ENCODE results near the gene TROAP. TPM values are rescaled to one million over a fixed set of nuclear protein-coding genes. Genes with fewer than 3 reads are reported as not detected.
"Not testable (repeated sequence)": the region's sequence is repeated elsewhere in the genome, so short reads cannot be mapped to it uniquely, and the experiment has no call there.

The TROAP gene
- total RNA-seq, 1 donor from 2014 or later: not detected

DNA sequence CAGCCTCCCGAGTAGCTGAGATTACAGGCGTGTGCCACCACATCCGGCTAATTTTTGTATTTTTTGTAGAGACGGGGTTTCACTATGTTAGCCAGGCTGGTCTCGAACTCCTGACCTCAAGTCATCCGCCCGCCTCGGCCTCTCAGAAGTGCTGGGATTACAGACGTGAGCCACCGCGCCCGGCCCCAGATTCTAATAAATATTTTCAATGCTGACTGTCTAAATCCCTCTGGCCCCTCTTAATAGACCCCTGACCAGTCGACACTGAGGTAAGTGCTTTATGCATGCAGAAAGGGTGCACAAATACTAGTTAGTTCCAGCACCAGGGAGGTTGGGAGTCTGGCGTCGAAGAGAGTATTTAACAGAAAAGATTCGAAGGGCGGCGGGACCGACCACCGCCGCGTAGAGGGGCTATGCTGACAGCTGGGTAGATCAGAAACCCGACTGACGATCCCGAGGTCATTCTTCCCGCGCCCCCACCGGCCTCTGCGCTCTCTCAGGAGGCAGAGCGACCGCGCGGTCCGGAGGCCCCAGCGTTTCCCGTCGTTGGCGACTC, 43.1 kb downstream of the TROAP start:
- DNase-seq (ENCODE audit: low spot score): no peak

DNA sequence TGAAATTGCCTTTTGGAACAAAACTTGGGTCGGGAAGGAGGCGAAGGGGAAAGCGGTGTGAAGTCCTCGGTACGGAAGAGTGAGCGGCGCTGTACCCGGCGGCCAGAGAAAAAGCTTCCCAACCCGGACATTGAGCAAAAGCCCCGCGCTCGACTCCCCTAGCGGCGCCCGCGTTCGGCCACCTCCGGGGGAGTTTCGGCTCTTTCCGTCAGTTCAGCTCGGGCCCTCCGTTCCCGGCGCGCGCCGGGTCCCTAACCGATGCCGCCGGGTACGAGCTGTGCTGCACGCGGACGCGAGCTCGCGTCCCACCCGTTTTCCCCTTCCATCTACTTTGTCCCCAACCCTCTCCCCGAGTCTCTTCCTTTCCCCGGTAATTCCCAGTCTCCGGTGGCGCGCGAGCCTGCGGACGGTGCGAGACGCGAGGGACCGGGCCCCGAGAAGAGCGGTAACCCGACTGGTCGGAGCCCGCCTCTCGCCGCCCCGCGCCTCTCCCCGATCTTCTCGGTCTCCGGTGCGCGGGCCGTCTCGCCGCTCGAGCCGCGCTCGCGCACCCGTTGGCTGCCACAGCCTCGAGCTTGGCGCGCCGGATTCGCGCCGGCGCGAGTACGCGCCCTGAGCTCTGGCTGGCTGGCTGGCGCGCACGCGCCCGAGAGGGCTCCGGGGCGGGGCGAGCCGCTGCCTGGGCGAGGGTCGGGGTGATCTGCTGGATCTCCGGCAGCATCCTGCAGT, 43.8 kb downstream of the TROAP start:
- peak; percentile 98 for DNase-seq (ENCODE audit: low spot score)

DNA sequence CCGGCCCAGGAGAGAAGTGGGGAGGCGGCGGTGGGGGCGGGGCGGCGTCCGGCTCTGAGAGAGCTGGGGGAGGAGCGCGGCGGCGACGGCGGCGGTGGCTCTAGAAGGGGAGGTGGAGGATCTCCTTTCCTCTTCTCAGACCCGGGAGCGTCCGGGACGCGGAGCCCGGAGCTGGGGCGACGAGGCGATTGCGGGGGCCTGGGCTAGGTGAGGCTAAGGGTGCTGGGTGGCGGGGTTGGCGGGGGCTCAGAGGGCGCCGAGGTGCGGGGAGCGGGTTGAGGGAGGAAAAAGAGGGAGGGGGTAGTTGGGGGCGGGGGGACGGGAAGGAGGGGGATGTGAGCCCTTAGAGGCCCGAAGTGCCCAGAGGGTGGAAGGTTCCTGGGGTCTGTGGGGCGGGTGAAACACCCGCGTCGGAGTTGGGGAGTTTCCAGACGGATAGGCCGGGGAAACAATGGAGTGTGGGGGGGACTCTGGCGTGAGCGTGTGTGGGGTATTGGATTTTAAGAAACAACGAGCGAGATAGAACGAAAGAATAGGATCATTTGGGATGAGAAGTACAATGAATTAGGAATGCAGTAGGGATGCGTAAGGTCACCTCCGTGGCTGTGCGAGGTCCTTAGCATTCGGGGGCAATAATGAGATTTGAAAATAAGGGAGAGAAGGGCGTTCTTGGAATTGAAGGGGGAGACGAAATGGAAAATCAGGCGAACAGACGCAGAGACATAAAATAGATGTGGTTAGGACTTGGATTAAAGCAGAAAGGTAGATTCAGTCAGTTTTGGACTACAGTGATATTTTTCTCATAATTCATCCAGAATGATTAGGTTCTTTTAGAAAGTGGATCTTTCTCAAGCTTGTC, 44.6 kb downstream of the TROAP start, which contains the start of gene SPATS2:
Gene SPATS2 (plus strand): TSS at position 82 of the 859 bp plus-strand sequence. CDS start 93,551 bp downstream, outside the sequence.
- no peak for DNase-seq (ENCODE audit: low spot score)

DNA sequence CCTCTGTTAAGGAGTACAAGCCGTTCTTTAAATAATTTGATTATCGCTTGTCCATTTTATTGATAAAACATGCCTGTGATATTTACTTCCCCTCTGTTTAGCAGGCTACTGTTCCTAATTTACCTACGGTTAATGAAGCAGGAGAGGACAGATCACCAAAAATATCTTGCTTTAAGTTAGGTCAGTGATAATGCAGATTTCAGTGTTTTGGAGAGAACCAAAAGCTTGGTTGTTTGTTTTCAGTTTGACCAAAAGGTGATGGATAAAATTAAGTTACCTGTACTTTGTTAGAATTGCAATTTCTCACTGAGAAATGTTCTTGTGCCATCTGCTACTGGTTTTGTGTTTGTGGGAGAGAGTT, 45.2 kb downstream of the TROAP start:
- DNase-seq (ENCODE audit: low spot score): no peak

DNA sequence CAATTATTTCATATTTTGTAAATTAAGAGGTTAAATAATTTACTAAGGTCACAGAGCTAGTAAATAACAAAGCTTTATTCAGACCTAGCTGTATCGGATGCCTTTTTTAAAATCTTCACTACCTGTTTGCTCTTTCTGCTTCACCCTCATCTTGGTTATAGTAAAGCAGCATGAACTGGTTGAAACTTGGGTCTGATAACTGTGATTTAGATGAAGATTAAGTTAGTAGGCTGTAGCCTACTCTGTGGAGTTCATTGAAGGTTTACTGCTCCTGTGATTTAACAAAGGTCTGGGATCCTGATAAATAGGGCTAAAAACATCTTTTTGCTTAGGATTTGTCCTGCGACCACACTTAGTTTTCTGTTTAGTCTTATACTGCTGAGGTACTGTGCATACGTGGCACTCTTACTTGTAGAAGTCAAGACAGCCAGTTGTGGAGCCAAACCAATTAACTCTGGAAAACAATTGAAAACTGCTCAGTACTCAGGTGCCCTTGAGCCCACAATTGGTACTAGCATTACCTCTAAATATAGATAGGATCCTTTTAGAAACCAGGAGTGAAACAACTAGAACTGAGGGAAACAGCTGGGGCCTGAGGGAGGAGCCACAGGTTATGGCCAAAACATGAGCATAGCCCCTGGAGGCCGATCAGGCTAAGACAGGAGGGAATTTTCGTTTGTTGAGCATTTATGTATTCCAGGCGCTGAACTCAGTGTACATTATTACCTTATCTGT, 46.5 kb downstream of the TROAP start:
- DNase-seq (ENCODE audit: low spot score): no peak

DNA sequence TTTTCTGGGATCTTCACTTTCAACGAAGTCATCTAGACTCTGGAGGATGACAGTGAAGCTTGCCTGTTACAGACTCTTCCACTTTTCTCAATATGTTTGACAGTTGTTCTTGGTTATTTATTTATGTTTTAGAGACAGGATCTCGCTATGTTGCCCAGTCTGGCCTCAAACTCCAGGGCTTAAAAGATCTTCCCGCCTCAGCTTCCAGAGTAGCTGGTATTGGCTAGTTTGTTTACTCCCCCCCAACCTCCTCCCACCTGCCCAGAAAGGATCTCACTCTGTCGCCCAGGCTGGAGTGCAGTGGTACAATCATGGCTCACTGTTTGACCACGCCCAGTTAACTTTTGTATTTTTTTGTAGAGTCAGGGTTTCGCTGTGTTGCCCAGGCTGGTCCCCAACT, 47.5 kb downstream of the TROAP start:
- no peak for DNase-seq (ENCODE audit: low spot score)

DNA sequence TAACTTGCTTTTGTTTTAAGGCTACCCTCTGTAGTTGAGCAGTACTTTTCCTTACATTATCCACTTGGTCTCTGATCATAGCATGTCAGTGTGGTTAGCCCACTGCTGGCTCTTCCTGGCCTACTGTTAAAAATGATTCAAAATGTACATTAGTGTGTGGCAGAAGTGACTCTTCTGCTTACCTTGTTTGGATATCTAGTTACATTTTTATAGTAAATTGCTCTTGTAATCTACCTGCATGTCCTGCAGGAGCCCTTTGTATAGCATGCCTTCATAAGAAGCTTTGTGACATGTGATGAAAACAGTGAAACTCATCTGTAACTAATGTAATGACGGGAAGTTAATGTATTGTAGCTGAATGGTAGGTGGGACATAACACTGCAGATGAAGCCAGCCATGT, 52.4 kb downstream of the TROAP start:
- DNase-seq (ENCODE audit: low spot score): no peak

DNA sequence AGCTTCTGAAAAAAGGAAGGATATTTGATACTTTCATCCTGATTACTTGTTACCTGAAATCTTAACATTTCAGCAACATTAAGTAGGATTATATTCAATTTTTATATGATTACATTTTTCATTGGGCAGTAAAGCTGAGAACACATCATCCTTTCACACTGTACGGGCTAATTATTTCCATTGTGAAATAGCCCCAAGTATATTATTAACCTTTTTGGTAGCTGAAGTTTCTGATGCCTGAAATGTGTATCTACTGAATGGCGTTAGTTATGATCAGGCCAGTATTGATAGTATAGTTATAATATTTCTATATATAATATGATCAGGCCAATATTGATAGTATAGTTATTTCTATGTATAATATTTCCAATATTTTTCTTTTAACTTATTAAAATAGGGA, 54.3 kb downstream of the TROAP start:
- no peak for DNase-seq (ENCODE audit: low spot score)

DNA sequence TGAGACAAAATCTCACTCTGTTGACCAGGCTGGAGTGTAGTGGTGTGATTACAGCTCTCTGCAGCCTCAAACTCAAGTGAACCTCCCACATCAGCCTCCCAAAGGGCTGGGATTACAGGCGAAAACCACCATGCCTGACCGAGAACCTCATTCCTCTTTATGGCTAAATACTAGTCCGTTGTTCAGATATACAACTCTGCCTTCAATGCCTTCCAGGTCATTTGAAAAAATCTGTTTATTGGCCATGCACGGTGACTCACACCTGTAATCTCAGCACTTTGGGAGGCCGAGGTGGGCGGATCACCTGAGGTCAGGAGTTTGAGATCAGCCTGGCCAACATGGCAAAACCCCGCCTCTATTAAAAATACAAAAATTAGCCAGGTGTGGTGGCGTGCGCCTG, 57.1 kb downstream of the TROAP start:
- not testable (repeated sequence) for DNase-seq (ENCODE audit: low spot score)

Other genes with a start within 250 kb of the TROAP start
- gene DHH, start 228.5 kb upstream of the TROAP start, total RNA-seq: 1.5 TPM
- gene LMBR1L, start 212.4 kb upstream of the TROAP start, total RNA-seq: 46.1 TPM
- gene TUBA1B, start 191.9 kb upstream of the TROAP start, total RNA-seq: 737 TPM
- 121 TPM for gene TUBA1A, start 134.2 kb upstream of the TROAP start, total RNA-seq
- 173 TPM for gene TUBA1C, start 58.2 kb upstream of the TROAP start, total RNA-seq
- gene PRPH, start 28.1 kb upstream of the TROAP start, total RNA-seq: 0.55 TPM
- gene C1QL4, start 13.9 kb downstream of the TROAP start, total RNA-seq: not detected
- not detected for gene DNAJC22, start 23.6 kb downstream of the TROAP start, total RNA-seq
- gene SPATS2, start 44.2 kb downstream of the TROAP start, total RNA-seq: 9.9 TPM
- gene KCNH3, start 215.8 kb downstream of the TROAP start, total RNA-seq: 0.19 TPM
- gene MCRS1, start 244.9 kb downstream of the TROAP start, total RNA-seq: 35.1 TPM